ENCODE measurements around the gene TRIM26. TPM values are rescaled to one million over a fixed set of nuclear protein-coding genes. Genes with fewer than 3 reads are reported as not detected.

TRIM26 gene
- total RNA-seq, 1 donor from 2014 or later: 36.5 TPM

- Mint-ChIP-seq H3K27ac (ENCODE audit: unreplicated experiment) (no peak overlapping the region), H3K36me3 (ENCODE audit: low read depth) (no peaks in the 10 kb centered on the region), H3K4me3 (no peak overlapping the region), H3K4me1 (peaks cover 49% of the 10 kb centered on the region), H3K9me3 (no peaks in the 10 kb centered on the region), H3K27me3 (ENCODE audit: low read depth) (no peaks in the 10 kb centered on the region)
- TF ChIP-seq CTCF (conservative IDR thresholded peaks at IDR 0.05): no peak
- no peak for DNase-seq (ENCODE audit: low read depth, low spot score)
Observed at GRCh38 chr6:30206799-30207618, 6.2 kb downstream of the TRIM26 start.

- TF ChIP-seq CTCF (conservative IDR thresholded peaks at IDR 0.05): no peak
- Mint-ChIP-seq H3K4me3 (no peak overlapping the region), H3K4me1 (peaks cover 41% of the 10 kb centered on the region), H3K36me3 (ENCODE audit: low read depth) (no peaks in the 10 kb centered on the region), H3K27ac (ENCODE audit: unreplicated experiment) (peak overlapping the region; percentile 90), H3K27me3 (ENCODE audit: low read depth) (no peaks in the 10 kb centered on the region), H3K9me3 (no peaks in the 10 kb centered on the region)
- no peak for DNase-seq (ENCODE audit: low read depth, low spot score)
Observed at GRCh38 chr6:30206152-30206551, 7.1 kb downstream of the TRIM26 start.

- peak overlapping the region; percentile 86 for H3K27ac Mint-ChIP-seq (ENCODE audit: unreplicated experiment)
- peaks cover 29% of the 10 kb centered on the region for H3K4me1 Mint-ChIP-seq
- no peak for DNase-seq (ENCODE audit: low read depth, low spot score)
- H3K4me3 Mint-ChIP-seq: no peak overlapping the region
- TF ChIP-seq CTCF (conservative IDR thresholded peaks at IDR 0.05): no peak
- no peaks in the 10 kb centered on the region for H3K27me3 Mint-ChIP-seq (ENCODE audit: low read depth)
- no peaks in the 10 kb centered on the region for H3K9me3 Mint-ChIP-seq
- peaks cover 3% of the 10 kb centered on the region for H3K36me3 Mint-ChIP-seq (ENCODE audit: low read depth)
Observed at GRCh38 chr6:30204116-30204515, 9.1 kb downstream of the TRIM26 start.

- Mint-ChIP-seq H3K27ac (ENCODE audit: unreplicated experiment) (no peak overlapping the region), H3K9me3 (no peaks in the 10 kb centered on the region), H3K27me3 (ENCODE audit: low read depth) (no peaks in the 10 kb centered on the region), H3K36me3 (ENCODE audit: low read depth) (peaks cover 4% of the 10 kb centered on the region), H3K4me3 (no peak overlapping the region), H3K4me1 (peaks cover 13% of the 10 kb centered on the region)
- no peak for TF ChIP-seq CTCF (conservative IDR thresholded peaks at IDR 0.05)
- DNase-seq (ENCODE audit: low read depth, low spot score): no peak
Observed at GRCh38 chr6:30202366-30202765, 10.8 kb downstream of the TRIM26 start.

GRCh38 chr6:30200551-30201281 lies 12.5 kb downstream of the TRIM26 start:
- no peak for DNase-seq (ENCODE audit: low read depth, low spot score)
- TF ChIP-seq CTCF (conservative IDR thresholded peaks at IDR 0.05): no peak
- no peak overlapping the region for H3K27ac Mint-ChIP-seq (ENCODE audit: unreplicated experiment)
- no peak overlapping the region for H3K4me3 Mint-ChIP-seq
- peaks cover 7% of the 10 kb centered on the region for H3K36me3 Mint-ChIP-seq (ENCODE audit: low read depth)
- no peaks in the 10 kb centered on the region for H3K27me3 Mint-ChIP-seq (ENCODE audit: low read depth)
- H3K9me3 Mint-ChIP-seq: no peaks in the 10 kb centered on the region
- H3K4me1 Mint-ChIP-seq: peaks cover 8% of the 10 kb centered on the region

All from neural crest cell (in vitro differentiated cells).